Stimulated activated CD4-positive, alpha-beta T cell treated with anti-CD3 and anti-CD28 coated beads, Interleukin-15, amount 100 ng/mL, for 48 hours (primary cell): Measurements from ENCODE around the gene FTSJ1.
"Not testable (repeated sequence)": the region's sequence is repeated elsewhere in the genome, so short reads cannot be mapped to it uniquely, and the experiment has no call there.

ENCODE experiments used
- DNase-seq, 2 donors: peaks; one replicate each; pipeline ENCODE4 v3.0.0-alpha.2; 2020; ENCODE audit warnings: low read depth in 2 of 2

FTSJ1 gene, protein sequence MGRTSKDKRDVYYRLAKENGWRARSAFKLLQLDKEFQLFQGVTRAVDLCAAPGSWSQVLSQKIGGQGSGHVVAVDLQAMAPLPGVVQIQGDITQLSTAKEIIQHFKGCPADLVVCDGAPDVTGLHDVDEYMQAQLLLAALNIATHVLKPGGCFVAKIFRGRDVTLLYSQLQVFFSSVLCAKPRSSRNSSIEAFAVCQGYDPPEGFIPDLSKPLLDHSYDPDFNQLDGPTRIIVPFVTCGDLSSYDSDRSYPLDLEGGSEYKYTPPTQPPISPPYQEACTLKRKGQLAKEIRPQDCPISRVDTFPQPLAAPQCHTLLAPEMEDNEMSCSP

DNA sequence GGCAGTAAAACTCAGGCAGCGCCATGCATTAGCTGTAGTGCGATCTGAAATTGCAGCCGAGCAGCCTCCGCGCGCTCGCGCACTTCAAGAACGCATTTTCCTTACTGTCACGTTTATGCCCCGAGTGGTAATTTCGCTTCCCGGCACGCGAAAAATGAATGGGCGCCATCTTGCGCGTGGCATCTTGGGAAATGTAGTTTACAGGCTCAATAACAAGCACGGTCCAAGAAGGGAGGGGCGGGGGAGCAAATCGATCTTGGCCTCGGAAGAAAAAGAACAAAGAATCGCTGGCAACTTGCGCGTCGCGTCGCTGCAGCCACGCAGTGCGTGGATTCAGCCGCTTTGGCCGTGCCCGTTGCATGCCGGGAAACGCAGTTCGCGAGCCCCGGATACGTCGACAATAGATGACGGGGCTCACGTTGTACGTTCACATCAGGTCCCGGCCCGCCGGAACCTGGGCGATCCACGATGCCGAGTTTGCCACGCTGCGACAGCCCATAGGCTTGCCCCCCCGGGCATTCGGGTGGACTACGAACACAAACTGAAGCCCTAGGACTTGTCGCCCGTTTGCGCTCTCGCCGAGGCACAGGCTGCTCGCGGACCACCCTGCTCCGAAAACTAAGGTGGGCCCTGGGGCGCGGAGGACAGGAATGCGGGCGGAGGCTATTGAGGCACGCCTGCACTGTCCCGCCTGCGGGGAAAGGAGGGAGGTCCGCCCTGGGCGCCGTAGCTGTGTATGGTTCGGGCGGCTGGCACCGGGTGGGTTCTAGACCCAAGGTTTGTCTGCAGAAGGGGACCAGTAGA lies at the start of gene FTSJ1:
TSS of gene FTSJ1 (plus strand) at position 426 of the 804 bp plus-strand sequence. CDS start 1,849 bp downstream, outside the sequence.
- DNase-seq, result peak; percentile 76 to 78

DNA sequence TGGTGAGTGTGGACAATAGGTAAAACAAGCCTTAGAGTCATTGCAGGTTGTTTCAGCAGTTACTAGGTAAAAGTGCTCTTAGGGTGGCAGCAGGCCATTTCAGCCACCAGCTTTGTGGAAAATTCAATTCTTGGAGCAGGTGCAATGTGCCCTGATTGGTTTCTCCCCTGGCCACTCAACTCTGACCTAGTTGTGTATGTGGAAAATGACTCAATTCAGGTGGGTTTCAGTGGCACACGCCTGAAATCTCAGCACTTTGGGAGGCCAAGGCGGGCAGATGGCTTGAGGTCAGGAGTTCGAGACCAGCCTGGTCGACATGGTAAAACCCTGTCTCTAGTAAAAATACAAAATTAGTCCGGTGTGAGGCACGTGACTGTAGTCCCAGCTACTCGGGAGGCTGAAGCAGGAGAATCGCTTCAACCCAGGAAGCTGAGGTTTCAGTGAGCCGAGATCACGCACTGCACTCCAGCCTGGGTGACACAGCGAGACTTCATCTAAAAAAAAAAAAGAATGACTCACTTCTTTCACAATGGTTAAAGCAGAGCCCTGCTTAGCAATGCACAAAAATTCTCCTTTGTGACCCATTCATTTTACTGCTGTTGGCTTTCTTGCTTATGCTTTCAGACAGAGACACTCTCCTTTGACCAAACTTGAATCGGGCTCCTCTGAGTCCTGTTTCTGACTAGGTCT lies 48.8 kb upstream of the FTSJ1 start:
- not testable (repeated sequence) for DNase-seq

DNA sequence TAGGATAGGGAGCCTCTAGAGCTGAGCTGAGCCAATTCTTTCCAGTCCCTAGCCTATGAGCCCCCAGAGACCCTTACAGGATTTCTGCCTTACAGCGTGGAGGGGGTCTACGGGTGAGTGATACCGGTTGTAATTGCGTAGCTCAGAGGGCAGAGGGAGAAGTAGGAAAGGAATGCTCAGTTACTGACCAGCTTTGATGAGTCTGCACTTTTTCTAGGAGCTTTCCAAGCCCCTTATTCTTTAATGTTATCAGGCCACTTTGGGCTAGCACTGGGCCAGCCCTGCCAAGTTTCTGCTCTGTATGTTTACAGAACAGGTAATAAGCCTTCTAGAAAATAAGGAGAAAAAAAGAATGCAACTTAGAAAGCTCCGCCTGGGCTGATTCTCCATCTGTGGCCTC lies 46.4 kb upstream of the FTSJ1 start:
- DNase-seq, result not testable (repeated sequence)

DNA sequence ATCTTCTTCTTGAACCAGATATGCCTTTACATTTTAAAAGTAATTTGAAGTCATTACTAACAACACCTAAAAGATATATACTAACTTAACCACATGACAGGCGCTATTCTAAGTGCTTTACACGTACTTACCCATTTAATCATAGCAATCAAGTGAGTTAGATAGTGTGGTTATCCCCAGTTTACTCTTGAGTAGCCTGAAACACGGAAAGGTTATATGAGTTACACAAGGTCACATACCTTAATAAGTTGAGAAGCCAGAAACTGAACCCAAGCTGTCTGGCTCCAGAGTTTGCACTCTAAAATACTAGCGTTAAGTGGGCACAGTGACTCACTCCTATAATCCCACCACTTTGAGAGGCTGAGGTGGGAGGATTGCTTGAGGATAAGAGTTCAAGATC lies 45.8 kb upstream of the FTSJ1 start:
- DNase-seq, result not testable (repeated sequence)

DNA sequence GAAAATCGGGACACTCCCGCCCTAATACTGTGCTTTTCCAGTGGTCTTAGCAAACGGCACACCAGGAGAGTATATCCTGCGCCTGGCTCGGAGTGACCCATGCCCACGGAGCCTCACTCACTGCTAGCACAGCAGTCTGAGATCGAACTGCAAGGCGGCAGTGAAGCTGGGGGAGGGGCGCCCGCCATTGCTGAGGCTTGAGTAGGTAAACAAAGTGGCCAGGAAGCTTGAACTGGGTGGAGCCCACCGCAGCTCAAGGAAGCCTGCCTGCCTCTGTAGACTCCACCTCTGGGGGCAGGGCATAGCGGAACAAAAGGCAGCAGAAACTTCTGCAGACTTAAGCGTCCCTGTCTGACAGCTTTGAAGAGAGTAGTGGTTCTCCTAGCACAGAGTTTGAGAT lies 42.3 kb upstream of the FTSJ1 start:
- peak in 1 of 2 donors; percentile 3 for DNase-seq

DNA sequence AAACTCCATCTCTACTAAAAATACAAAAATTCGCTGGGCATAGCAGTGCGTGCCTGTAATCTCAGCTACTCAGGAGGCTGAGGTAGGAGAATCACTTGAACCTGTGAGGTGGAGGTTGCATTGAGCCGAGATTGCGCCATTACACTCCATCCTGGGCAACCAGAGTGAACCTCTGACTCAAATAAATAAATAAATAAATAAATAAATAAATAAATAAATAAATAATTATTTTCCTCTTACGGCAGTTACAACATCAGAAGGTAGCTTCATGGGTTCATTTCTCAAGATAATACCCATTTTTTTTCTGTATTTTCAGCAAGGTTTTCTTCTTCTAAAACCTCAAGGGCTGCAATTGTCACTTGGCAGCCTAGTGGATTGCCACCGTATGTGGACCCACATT lies 28.8 kb upstream of the FTSJ1 start:
- DNase-seq, result not testable (repeated sequence)

DNA sequence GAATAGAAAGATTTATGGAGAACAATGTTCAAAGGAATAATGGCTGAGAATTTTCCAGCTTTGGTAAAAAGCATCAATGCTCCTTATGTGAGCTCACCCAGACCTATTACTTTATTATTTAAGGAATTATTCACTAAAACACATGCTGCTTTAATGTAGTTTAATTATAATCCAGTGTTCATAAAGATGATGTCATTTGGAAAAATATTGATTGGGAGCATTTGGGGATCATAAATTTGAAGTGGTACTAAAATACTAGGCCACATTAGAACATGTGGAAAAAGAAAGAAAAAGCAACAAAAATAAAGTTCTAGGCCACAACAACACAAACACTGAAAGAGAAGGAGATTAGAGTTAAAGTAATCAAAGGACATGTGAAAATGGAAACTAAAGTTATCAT lies 25.9 kb upstream of the FTSJ1 start:
- no peak for DNase-seq

DNA sequence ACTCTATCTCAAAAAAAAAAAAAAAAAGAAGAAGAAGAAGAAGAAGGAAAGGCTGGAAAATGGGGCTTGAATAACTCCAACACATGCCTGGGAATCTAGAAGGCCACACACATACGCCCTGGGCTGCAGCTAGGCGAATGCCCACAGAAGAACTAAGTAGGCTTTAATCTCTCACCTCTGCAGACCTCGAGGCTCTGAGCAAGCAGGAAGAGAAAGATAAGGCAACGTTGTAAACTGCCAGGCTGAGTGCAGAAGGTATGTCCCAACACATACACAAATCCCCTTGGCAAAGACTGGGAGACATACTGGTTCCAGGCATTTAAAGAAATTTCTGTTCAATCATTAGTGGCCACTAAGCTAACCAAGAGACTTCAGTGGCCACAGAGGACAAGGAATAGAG lies 24.3 kb upstream of the FTSJ1 start:
- no peak for DNase-seq

DNA sequence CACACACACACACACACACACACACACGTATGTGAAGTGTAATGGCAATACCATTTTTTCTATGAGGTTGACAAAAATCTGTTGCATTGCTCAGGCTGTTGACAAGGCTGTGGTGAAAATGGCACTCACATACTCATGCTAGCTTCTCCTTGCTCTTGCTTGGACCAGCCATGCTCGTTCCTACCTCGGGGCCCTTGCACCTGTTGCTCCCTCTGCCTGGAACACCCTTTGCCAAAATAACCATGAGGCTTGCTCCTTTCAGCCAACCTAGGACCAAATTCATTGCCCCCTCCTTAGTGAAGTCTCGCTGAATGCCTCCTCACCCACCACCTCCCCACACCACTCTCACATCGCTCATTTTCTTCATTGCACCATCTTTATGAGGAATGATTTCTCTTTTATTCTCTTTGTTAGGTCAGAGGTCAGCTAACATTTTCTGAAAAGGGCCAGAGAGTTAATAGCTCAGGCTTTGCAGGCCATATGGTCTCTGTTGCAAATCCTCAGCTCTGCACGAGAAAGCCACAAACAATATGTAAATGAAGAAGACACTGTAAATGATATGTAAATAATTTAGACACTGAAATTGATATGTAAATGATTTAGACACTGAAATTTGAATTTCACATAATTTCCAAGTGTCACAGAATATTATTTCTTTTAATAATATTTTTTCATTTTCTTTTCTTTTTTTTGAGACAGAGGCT lies 19.2 kb upstream of the FTSJ1 start:
- DNase-seq, result no peak

DNA sequence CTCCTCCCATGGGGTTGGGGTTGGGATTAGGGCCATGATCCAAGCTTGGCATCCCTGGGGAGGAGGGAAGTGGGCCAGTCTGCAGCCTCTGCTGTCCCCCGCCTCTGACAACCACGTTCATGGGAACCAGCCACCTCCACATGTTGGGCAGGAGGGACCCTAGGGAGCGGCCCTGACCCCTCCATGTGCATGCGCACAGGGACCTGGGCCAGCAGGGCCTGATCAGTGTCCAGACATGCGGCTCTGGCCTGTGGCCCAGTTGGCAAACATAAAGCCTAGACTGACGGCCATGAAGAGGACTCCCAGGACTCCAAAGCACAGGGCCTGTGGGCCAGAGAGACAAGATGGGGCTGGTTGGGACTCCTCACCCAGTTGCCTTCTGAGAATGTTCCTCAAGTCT lies 17.3 kb upstream of the FTSJ1 start:
- DNase-seq, result no peak

DNA sequence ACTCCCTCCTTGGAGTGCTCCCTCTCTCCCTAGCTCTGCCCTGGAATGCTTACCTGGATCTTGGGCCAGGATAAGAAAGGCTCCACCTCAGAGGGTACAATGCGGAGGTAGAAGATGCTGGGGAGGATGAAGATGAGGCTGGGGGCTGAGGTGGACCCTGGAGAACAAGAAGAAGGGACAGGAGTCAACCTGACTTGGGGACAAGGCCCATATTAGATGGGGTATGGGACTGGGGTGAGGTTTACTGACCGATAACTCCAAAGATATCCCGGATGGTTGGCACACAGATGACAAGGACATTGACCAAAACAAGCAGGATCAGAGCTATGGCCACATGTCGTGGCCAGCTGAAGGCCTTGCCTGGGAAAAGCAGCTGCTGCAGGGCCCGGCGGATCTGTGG lies 16.5 kb upstream of the FTSJ1 start:
- no peak for DNase-seq

DNA sequence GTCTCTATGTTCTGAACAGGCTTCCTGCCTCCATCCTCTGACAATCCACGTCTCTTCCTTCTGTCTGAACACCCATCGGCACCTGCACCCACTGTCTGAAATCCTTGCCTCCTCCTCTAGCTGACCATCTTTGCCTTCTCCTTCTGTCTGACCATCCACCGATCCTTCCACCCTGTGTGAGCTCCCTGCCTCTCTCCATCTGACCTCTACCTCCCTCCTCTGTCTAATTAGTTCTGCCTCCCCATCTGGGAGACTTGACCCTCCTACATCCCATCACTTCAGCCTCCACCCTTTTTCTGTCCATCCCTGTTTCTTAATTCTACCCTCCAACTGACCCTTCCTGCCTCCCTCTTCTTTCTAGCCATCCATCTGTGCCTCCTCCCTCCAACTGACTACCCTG lies 16.0 kb upstream of the FTSJ1 start:
- no peak for DNase-seq

DNA sequence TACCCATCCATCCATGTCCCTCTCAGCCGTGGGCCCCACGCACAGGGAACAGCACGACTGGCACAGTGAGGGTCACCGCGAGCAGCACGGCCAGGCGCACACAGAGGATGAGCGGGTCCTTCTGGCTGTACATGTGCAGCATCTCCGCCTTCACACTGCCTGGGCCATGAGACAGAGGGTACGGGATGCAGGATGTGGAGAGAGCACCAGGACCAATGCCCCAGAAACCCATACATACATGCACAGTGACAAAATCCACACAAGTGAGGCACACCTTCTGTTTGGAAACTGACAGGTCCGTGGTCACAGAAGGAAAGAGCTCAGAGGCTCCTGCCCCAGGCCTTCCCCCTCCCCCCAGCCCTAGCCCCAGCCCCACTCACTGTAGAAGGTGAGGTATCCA lies 15.4 kb upstream of the FTSJ1 start:
- DNase-seq, result no peak

DNA sequence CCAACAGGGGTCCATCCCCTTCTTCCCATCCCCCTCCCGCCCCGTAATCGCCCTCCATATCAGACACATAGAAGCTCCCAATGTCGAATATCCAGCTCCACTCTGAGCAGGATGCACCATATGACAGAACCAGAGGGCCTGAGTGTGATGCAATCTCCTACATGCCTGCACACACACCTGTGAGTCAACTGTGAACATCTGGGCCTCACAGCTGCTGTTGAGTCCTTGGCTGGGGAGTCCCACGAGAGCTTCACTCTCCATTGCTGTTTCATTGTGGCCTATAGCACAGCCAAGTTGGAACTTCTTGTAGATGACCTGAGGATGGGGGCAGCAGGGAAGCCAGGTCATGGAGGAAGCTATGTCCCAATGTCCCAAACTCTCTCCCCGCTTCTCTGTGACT lies 14.2 kb upstream of the FTSJ1 start:
- no peak for DNase-seq

DNA sequence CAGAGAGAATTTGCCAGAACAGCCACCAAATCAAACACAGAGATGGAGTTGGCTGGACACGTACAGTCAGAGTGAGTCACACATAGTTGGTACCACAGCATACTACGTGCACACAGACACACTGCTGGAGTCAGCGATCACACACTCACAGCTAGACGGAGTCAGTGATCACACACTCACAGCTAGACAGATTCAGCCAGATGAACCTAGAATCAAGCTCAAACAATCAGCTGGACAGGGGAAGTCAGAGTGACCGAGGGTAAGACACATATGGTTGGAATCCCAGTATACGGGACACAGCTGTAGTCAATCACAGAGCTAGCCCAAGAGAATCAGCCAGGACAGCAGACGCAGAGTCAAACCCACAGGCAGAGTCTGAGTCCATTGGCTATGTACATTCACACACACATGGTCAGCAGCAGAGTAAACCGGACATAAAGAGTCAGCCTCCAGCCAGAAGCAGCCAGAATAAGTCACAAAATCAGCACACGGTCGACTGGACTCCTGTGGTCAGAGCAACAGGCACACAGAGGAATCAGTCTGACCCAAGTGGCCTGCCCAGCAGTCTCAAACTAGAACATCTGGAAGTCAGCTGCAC lies 10.6 kb upstream of the FTSJ1 start:
- DNase-seq, result no peak

DNA sequence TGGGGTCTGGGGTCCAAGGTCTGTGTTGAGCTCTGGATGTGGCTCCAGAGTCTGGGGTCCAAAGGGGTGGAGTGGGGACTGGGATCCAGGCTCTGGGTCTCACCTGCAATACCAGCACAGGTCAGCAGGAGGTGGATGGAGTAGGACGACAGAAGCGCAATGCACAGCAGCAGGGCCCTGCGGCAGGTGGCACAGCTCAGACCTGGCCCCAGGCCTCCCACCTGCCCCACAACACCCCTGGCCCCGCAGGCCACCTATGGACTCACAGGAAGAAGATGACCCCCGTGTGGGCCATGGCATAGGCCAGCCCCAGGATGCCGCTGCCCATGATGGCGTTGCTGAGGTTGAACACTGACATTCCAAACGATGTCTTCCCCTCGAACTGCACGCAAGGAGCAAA lies 9.3 kb upstream of the FTSJ1 start:
- DNase-seq, result peak in 1 of 2 donors; percentile 30

DNA sequence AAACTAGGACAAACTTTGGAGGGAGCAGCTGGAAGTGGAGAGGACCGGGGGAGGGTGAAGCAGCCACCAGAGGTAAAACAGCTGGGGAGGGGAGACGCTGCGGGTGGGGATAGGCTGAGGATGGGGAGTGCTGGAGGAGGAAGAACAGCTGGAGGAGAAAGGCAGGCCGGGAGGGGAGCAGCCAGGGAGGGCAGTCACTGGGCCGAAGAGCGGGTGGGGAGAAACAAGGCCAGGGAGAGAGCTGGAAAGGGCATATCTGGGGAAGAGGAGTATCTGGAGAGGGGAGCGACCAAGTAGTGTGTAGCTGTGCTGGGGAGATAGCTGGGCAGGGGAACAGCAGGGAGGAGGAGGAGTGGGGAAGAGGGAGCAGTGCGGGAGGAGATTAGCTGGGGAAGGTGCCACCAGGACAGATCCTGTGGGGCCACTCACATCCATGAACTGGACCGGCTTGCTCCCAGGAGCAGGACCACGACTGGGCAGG lies 8.7 kb upstream of the FTSJ1 start:
- no peak for DNase-seq

DNA sequence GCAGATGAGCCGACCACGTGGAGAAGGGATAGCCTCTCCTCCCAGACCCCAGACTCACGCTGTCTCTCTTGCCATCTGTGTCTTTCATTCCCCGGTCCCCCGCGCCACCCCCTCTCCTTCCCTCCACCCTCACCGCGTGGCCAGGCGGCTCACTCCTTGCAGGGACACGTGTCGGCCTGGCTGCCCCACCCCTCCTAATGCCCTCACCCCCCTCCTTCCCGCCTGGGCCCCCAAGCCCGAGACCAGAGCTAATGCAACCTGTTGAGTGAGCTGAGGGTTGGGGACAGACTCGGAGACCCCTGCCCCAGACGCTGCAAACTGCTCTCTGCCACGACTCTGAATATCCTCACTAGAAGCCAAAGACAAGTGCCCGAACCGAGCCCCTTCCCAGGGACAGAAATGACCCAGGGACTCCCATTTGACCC lies 7.7 kb upstream of the FTSJ1 start:
- peak; percentile 26 to 32 for DNase-seq

DNA sequence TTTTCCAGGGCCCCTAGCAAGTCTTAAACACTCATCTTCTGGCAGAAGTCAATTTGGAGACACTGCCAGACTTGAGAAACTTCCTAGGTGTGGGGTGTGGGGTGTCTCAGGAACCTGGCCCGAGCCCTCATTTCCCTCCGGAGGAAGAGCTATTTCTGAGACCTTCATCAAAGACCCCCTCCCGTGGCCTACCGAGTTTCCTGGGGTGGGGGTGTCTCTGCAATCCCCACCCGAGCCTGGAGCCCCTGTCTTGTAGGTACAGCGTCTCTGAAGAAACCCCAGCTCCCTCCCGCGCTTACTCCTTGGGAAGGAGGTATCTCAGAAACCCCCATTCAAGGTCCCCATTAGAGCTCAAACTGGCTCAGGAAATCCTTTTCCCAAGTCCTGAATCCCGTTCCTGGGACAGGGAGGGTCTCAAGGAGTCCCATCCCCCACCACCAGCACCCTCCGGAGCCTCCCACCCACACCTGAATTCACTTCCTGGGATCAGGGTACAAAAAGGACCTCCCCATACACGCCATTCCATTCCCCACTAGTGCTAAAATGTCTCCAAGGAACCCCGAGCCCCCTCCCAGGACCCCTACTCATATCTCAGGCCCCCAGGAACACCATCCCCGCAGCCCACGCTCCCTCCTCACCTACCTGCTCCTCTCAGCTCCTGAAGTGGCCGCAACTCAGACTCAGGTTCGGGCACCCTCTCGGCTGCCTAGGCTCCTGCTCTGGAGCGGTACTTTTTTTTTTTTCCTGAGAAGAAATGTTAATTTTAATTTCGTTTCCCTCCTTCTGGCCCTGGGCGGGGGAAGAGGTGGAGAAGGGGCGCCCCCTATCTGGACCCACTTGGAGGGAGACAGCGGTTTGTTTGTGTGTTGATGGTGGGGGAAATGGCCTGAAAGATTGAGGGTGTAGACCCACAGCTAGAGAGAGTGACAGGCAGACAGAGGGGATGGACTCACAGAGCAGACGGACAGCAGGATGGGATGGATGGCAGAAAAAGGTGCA lies 7.0 kb upstream of the FTSJ1 start:
- DNase-seq, result peak in 1 of 2 donors; percentile 22
